Mammary epithelial cell (primary cell): Measurements from ENCODE around the gene SVOPL.

Source experiments
- CTCF ChIP-seq, 2 donors: IDR thresholded peaks in 1 of 2; conservative IDR thresholded peaks in 1 of 2; 2 replicates each; pipeline ENCODE4 v1.5.1; 2011 to 2012; ENCODE audit warnings: inconsistent platforms in 2 of 2, low read length in 2 of 2, mild to moderate bottlenecking in 2 of 2, control low read depth in 1 of 2, low read depth in 1 of 2; ENCODE audit not compliant: insufficient read depth in 1 of 2; ENCODE audit errors: extremely low read depth in 1 of 2
- EZH2 ChIP-seq: IDR thresholded peaks from 2 replicates; pipeline ENCODE4 v1.6.1; 2012; ENCODE audit warnings: low read length, inconsistent platforms, borderline replicate concordance

GRCh38 chr7:138670594-138670993 lies 30.6 kb downstream of the SVOPL start:
- TF ChIP-seq EZH2 (no peak), CTCF (conservative IDR thresholded peaks at IDR 0.05 in 1 of 2, IDR thresholded peaks at IDR 0.05 in 1 of 2; ENCODE audit: extremely low read depth in 1 of 2, insufficient read depth in 1 of 2, low read depth in 1 of 2, low read length in 2 of 2) (no peak)
